GM20431 (cell line): ENCODE data around the gene PXK.

Source experiments
- in situ Hi-C: fragments of 300-500 bp; cut with MseI, MboI; formaldehyde crosslinking; loops from one replicate; pipeline ENCODE4 v1.15.0; 2020; ENCODE audit warnings: low sequenced_read_pairs; ENCODE audit not compliant: unreplicated experiment

The PXK gene

DNA sequence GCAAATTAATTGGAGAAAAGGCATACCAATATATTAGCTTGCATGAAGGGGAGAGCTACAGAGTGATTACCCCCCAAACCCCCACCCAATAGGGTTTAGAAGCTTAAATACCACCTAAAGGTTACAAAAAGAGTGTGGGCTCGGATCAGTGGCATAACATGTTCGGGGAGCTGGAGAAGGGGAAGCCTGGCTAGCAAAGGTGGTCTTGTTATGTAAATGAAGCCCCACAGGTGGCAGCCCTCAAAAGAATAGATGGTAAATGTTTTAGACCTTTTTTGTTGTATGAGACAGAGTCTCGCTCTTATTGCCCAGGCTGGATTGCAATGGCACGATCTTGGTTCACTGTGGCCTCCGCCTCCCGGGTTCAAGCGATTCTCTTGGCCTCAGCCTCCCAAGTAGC is 10.9 kb upstream of the PXK start:
- in situ Hi-C loops = no loop called here

DNA sequence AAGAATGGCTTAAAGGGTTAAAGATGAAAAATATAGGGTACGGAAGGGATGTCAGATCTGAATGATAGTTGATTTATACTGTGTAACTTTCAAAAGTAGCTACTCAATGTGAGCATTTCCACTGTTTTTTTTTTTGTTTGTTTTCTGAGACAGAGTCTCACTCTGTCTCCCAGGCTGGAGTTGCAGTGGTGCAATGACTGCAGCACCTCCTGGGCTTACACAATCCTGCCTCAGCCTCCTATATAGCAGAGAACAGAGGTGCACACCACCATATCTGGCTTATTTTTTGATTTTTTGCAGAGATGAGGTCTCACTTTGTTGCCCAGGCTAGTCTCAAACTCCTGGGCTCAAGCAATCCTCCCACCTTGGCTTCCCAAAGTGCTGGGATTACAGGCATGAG is 9.9 kb upstream of the PXK start:
- in situ Hi-C loops = no loop called here

DNA sequence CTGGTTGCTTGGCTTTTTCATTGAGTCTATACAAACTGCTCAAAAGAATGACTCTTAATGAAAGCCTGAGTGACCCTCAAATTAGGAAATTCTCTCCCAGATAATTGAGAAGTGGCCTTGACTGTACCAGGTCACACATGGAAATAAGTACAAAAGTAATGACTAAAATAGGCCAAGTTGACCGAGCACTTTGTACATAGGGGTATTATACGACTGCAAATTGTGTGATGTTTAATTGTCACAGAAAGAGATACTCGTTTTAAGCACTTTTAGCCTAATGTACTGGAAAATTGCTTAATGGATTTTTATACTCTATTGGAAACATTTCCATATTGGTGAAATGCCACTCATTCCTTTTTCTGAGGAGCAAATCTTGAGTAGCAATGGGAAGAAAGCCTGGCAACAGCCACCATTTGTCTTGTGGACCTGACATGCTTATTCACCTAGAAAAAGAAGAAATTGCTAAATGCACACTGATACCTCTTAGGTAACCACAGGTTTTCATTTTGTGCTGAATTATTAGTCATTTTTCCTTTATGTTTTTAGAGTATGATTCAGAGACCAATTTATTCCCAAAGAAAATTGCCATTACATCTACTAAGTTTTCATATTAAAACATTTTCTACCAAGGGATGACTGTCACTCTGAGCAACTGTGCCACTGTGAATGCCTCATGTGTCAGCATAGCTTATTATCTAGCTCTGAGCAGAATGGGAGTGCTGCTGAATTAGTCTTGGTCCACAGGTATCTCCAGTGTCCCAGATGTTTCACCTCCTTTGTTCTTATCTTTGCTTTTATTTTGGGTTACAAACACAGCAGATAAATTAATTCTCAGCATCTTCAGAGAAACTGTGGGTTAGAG is 8.9 kb upstream of the PXK start:
- in situ Hi-C loops = no loop called here

DNA sequence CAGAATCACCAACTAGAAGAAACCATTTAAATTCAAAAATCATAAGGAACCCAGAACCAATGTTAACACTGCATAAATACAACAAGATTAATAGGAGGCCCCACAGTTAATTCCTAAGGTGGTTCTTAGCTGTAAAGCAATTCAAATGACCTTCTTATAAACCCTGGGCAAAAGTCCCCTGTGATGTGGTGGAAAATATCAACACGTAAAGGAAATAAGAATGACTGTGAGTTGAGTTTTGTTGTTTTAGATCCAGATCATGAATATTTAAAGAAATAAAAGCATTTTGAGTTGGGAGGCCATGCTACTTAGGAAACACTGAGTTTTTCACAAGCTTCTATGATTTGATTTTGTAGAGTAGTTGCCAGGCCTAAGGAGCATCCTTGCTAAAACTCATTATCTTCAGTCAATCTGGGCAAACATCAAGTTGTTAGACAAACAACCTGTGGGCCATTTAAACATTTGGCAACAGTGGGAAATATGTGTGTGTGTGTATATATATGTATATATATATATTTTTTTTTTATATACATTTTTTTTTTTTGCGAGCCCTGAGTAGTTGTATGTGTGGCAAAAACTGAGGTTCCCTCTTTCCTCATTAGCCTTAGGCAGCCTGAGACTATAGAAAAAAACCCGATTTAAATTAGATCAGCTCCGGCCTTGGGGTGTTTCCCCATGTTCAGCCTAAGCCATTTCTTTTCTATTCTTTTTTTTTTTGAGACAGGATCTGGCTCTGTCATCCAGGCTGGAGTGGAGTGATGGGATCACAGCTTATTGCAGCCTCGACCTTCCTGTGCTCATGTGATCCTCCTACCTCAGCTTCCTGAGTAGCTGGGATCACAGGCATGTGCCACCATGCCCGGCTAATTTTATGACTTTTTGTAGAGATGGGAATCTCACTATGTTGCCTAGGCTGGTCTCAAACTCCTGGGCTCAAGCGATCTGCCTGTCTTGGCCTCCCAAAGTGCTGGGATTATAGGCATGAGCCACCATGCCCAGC is 8.0 kb upstream of the PXK start:
- in situ Hi-C loops = no loop called here

DNA sequence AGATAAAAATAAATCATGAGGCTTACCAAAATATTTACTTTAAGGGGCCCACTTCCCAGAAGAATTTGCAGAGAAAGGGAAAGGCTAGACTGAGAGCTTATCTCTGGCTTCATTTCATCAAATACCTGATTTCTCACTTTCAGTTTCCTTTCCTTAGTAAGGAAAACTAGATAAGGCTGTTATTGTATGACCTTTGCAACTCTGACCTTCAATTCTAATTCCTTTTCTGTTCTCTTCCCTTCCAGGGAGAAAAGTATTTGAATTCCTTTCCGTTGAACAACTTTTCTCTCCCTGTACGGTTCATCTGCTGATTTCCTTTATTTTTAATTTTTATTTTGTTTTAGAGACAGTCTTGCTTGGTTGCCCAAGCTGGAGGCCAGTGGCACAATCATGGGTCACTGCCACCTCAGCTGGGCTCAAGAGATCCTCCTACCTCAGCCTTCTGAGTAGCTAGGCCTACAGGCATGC is 7.1 kb upstream of the PXK start:
- in situ Hi-C loops = no loop called here

DNA sequence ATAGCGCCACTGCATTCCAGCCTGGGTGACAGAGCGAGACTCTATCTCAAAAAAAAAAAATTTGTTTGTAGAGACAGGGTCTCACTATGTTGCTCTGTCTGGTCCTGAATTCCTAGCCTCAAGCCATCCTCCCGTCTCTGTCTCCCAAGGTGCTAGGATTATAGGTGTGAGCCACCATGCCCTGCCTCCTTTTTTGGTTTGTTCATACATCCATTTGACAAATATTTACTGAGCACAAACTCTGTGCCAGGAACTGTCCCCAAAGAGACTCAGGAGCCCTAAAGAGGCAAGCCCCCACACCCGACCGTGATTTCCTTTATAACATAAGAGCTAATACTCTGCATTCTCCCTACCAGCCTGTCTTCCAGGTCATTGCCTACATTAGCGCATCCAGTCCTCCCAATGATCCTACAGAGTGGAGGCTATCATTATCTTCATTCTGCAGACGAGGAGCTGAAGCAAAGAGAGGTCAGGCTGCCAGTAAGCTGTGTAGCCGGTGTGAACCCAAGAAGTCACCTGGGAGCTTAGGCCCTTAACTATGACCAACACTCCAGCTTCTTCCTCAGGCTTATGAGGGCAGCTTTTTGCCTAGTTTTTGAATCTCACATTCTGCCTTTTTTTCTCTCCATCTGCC is 6.3 kb upstream of the PXK start:
- in situ Hi-C loops = no loop called here

DNA sequence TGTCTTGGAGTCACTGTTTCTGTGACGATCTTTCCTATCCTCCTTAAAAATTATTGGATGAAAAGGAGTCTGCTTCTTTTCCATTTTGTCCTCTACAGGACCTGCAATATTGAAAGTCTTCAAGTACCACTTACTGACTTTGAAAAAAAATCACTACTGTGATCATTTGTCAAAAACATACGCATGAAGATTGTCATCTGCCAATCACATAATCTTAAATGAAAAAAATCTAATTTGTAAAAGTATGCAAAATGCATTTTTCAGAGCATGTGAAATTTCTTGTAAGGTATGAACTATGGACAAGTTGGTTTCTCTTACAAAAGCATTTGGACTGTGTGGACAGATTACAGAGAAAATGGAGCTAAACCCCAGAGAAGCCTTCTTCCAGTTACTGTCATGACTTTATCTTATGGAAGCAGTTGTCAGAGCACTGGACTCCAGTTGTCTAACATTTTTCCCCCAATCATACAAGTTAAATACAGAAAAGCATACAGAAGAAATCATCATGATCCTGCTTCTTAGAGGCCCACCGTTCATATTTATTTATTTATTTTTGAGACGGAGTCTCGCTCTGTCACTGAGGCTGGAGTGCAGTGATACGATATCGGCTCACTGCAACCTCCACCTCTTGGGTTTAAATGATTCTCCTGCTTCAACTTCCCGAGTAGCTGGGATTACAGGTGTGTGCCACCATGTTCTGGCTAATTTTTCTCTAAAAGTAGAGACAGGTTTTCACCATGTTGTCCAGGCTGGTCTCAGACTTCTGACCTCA is 3.4 kb upstream of the PXK start:
- in situ Hi-C loops = no loop called here

DNA sequence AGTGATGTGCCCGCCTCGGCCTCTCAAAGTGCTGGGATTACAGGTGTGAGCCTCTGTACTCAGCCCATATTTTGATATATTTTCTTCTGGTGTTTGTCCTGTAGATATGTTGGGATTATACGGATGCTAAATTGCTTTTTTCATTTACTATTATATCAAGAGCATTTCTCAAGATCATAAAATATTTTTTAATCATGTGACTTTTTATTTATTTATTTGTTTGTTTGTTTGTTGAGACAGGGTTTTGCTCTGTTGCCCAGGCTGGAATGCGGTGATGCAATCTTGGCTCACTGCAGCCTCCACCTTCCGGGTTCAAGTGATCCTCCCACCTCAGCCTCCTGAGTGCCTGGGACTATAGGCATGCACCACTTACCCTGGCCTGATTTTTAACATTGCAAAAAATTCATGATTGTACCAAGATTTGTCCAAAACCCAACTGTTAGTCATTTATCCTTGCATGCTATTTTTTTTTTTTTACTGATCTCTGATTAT is 2.7 kb upstream of the PXK start:
- in situ Hi-C loops = loop anchor here (10.0 kb wide), 1 partner anchor 85 kb away; no protein-coding TSS in a partner anchor

DNA sequence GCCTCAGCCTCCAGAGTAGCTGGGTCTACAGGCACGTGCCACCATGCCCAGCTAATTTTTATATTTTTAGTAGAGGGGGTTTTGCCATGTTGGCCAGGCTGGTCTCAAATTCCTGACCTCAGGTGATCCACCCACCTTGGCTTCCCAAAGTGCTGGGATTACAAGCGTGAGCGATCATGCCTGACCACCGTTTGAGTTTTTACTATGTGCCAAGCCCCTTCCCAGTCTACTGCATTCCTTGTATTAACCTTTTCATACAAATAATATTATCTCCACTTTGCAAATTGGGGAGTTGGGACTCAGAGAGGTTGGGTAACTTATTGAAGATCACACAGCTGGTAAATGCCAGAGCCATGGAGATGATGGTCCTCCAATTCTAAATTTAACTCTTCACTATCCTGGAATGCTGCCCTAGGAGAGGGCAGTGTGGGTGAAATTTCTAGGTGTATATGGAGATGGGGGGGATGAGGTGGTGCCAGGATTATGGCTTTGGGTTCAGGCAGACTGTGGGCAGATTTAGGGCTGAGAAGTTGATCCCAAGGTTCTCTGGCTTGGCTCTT is 1.0 kb upstream of the PXK start:
- in situ Hi-C loops = loop anchor here (10.0 kb wide), 1 partner anchor 83 kb away; no protein-coding TSS in a partner anchor

DNA sequence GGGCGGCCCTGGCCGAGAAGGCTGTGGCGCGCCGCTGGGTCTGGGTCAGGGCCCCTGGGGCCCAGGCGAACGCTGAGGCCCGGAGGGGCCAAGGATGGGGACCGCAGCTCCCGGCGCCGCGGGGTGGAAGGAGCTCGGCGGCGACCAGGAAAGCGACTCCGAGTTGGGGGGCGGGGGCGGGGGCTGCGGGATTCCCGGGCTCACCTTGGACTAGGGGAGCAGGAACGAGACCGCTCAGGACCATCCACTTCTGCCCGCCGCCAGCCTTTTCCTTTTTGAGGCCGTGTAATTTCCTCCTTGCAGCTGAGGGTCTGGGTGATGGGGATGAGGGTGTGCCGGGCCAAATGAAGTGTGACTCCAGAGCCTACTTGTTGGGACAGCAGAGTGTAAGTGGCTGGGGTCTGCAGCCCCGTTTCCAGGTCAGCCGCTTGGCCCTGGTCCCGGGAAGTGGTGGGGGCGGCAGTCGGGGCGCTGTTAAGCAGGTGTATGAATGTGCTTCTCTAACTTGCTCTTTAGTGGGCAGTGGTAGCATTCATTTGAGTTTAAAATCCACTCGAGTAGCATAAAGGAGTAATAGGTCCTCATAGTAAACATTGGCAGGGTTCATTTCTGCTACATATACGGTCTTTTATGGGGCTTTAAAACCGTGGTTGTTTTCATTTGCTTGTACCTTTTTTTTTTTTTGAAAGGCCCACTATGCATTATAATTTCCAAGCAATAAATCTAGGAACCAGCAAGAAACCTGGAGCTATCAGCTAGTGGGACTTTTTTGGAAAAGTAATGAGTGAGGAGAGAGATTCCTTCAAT is 717 bp downstream of the PXK start:
- in situ Hi-C loops = loop anchor here (10.0 kb wide), 1 partner anchor 81 kb away; no protein-coding TSS in a partner anchor

DNA sequence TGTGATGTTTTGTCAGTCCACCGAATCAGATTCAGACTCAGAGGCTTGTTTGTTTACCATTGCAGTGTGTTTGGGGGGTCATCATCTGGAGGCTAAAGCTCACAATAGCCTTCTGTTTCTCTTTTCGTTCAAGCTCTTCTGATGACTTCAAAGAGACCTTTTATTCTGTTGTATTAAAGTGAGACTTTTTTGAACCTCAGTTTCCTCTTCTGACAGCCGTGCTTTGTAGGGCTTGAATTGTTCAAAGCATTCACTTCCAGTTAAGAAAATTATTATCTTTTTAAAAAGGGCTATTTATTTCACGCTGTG is 1.3 kb downstream of the PXK start:
- in situ Hi-C loops = loop anchor here (10.0 kb wide), 1 partner anchor 81 kb away; no protein-coding TSS in a partner anchor

DNA sequence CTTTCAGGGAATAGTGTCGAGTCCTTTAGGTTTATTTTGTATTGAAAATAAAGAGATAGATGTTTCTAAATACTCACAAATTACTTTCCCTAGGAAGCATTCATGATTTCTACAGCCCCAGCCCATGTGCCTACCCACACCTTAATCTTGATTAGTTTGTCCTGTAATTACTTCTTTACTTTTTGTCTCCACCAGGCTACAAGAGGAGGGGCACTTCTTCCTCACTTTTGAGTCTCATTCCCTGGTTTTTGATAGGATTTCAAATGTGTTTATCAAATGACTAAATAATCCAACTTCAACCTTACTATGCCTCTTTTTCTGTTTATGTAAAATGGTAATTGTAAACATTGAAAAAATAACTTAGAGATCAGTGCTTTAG is 1.8 kb downstream of the PXK start:
- in situ Hi-C loops = loop anchor here (10.0 kb wide), 1 partner anchor 80 kb away; no protein-coding TSS in a partner anchor

DNA sequence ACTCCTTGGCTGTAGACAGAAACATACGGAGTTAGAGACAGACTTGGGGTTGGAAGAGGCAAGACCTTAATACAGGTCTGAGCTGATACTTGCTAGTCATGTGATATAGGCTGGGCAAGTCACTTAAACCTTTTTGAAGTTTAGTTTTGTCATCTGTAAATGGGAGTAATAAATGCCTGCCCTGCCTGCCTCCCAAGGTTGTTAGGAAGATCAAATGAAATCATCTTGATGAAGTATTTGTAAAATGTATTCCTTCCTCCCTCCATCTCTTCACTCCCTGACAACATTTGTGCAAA is 2.9 kb downstream of the PXK start:
- in situ Hi-C loops = loop anchor here (10.0 kb wide), 1 partner anchor 79 kb away; no protein-coding TSS in a partner anchor

DNA sequence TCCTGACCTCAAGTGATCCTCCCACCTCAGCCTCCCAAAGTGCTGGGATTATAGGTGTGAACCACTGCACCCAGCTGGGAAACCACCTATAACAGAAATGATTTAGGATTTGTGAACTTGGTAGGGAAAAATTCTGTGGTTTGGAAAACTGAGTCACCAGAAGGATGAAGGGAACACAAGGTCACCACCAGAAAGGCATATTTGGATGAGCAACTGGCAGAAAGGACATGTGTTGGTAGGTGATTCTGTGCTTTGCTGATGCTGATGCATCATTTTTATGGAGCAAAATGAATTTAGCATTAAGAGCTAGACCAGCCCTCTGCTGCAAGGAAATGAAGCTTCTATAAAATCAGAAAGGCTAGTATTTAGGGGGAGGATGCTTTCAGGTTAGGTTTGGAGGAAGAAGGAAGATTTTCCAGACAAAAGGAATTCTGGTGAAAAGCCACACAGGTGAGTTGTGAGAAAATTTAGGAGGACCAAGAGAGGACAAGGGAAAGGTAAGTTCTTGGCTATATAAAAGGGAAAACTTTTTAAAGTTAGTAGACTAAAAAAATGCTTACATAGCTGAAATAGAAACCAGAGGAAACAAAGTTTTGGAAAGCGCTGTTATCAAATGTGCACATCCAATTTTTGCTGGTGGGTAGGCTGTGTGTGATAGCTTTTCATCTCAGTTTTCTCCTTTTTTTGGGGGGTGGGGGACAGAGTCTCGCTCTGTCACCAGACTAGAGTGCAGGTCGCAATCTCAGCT is 3.6 kb downstream of the PXK start:
- in situ Hi-C loops = loop anchor here (10.0 kb wide), 1 partner anchor 78 kb away; no protein-coding TSS in a partner anchor

DNA sequence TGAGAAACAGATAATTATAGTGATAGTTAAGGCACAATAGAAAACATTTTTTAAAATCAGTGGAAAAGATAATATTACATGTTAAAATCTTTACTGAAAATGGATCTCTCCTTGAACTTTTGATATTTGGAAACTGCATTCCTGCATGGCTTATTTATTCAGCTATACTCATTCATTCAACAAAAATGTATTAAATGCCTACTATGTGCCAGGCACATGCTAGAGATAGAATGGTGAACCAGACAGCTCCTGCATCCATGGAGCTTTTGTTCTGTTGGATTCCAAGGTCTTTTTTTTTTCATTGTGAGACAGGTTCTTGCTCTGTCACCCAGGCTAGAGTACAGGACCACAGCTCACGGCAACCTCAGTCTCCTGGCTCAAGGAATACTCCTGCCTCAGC is 4.5 kb downstream of the PXK start:
- in situ Hi-C loops = loop anchor here (10.0 kb wide), 1 partner anchor 78 kb away; no protein-coding TSS in a partner anchor

DNA sequence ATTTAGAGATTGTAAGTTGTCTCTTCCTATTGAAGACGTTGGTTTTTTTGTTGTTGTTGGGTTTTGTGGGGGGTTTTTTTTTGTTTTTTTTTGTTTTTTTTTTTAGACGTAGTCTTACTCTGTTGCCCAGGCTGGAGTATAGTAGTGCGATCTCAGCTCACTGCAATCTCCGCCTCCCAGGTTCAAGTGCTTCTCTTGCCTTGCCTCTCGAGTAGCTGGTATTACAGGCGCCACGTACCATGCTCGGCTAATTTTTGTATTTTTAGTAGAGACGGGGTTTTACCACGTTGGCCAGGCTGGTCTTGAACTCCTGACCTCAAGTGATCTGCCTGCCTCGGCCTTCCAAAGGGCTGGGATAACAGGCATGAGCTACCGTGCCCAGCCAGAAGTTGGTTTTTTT is 6.5 kb downstream of the PXK start:
- in situ Hi-C loops = loop anchor here (10.0 kb wide), 1 partner anchor 76 kb away; no protein-coding TSS in a partner anchor

DNA sequence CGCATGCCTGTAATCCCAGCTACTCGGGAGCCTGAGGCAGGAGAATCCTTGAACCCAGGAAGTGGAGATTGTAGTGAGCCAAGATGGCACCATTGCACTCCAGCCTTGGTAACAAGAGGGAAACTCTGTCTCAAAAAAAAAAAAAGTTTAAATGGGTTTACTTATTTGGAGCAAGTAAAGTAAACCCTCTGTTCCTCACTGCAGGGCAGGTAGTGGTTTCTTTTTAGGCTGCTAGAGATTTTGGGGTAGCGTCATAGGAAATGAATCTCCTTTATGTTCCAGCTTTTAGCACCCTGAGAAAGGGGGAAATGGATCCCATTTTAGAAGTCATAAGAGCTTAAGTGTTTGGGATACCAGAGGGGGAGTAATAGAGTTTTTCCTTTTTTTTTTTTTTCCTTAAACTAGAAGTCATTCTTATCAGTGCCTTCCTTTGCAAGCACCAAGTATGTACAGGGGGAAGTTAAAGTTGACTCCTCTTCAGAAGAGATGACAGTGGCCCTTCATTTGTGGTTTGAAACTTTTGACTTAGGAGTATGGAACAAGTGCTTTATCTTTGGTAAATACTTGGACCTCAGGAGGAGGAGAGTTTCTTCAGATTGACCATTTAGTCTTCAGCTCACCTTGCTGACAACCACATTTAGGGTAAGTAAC is 8.0 kb downstream of the PXK start:
- in situ Hi-C loops = no loop called here
